GM10248 (cell line): Measurements from ENCODE around the gene MAGEH1.
"Not testable (repeated sequence)": the region's sequence is repeated elsewhere in the genome, so short reads cannot be mapped to it uniquely, and the experiment has no call there.

ENCODE experiments used
- CTCF ChIA-PET: fragments of 300-600 bp; sonication (Branson Sonifier 250); formaldehyde crosslinking; extraction: SDS; loops from one replicate; lab custom pipeline; 2021; ENCODE audit warnings: antibody characterized with exemption; lab: Yijun Ruan, JAX
- POLR2A ChIA-PET: fragments of 350-650 bp; sonication (Branson Sonifier 250); formaldehyde crosslinking; extraction: SDS; loops from one replicate; lab custom pipeline; 2020; ENCODE audit warnings: antibody characterized with exemption; lab: Yijun Ruan, JAX
- DNase-seq: peaks from one replicate; pipeline ENCODE4 v3.0.0; 2012; ENCODE audit errors: extremely low spot score
- TF ChIP-seq, protein P1 (sequence below): IDR thresholded peaks from 2 replicates; pipeline ENCODE4 v1.5.1; 2012; ENCODE audit warnings: mild to moderate bottlenecking, low read depth; ENCODE audit errors: extremely low read depth, missing control alignments, control extremely low read depth

The MAGEH1 gene

DNA sequence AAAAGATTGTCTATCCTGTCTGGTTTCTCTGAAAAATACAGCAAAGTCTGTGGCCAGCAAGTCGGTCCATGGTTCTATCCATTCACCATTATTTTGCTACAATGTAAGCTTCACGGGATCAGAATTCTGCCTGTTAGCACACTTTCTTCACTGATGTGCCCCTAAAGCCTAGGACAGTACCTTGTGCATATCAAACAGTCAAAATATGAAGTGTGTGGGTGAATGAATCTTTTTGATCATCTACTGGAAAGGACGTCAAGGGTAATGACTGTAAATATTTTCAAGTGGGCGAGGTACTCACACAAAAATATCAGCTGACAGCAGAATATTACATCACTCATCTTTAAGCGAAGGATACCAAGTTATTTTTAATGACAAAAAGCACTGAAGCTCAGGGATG is 13.2 kb downstream of the MAGEH1 start:
- POLR2A ChIA-PET, CTCF ChIA-PET, DNase-seq: not testable (repeated sequence)

DNA sequence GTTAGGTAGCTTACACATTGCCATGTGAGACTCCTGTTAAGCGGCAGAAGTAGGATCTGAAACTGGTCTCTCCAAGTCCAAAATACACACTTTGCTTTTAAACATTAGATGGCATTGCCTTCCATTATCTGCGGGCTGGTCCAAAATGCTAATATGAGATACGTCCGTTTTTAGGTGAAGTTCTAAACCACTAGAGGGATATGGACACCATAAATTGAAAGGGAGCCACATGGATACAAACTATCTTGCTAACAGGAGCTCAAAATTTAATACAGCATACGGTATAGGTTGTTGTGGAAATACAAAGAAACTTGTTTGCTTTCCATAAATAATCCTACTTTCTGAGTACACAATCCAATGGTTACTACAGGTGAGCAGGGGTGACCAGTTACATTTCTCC is 13.9 kb downstream of the MAGEH1 start:
- CTCF ChIA-PET, POLR2A ChIA-PET, DNase-seq: not testable (repeated sequence)

DNA sequence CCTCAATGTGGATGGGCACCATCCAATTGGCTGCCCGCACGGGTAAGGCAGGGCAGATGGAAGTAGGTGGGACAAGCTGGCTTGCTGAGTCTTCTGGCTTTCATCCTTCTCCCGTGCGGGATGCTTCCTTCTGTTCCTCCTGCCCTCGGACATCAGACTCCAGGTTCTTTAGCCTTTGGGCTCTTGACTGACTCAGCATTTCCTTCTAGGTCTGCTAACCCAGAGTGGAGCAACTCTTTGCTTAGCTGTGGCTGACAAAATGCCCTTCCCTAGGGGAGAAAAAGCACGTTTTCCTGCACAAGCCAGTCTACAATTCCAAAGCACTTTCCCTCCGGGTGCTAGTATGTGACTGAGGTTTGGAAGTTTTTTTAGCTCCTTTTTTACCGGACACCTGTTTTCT is 28.0 kb downstream of the MAGEH1 start:
- POLR2A ChIA-PET, DNase-seq, CTCF ChIA-PET: not testable (repeated sequence)

DNA sequence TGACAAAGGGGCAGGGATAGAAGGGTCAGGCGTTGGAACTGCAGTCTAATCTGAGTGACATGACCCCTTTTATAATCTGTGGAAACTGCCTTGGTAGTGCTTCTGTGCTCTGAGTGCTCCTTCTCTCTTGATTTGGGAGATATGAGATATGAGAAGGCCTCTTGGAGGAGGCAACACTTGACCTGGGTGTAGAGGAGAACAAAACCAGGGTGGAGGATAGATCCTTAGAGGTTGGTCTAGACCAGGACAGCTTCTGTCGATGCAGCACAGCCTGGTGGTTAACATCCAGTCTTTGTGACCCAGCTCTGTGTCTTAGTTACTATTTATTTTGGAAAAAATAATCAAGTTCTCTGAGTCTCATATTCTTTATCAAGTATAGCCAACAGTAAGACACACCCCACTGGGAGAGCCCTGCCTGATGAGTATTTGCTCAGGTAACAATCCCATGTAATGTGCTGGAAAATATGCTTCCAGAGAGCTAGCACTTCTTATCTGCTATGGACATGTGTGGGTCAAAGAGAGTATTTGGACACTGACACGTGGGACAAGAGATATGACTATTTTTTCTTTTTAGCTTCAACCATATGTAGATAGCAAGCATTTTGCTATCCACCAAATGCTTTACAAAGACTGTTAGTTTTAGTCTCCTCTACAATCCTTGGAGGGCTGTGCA is 28.6 kb downstream of the MAGEH1 start:
- TF ChIP-seq, protein P1, sequence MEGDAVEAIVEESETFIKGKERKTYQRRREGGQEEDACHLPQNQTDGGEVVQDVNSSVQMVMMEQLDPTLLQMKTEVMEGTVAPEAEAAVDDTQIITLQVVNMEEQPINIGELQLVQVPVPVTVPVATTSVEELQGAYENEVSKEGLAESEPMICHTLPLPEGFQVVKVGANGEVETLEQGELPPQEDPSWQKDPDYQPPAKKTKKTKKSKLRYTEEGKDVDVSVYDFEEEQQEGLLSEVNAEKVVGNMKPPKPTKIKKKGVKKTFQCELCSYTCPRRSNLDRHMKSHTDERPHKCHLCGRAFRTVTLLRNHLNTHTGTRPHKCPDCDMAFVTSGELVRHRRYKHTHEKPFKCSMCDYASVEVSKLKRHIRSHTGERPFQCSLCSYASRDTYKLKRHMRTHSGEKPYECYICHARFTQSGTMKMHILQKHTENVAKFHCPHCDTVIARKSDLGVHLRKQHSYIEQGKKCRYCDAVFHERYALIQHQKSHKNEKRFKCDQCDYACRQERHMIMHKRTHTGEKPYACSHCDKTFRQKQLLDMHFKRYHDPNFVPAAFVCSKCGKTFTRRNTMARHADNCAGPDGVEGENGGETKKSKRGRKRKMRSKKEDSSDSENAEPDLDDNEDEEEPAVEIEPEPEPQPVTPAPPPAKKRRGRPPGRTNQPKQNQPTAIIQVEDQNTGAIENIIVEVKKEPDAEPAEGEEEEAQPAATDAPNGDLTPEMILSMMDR: no peak
- DNase-seq: no peak
- ChIA-PET CTCF (no interaction called here), POLR2A (no interaction called here)

DNA sequence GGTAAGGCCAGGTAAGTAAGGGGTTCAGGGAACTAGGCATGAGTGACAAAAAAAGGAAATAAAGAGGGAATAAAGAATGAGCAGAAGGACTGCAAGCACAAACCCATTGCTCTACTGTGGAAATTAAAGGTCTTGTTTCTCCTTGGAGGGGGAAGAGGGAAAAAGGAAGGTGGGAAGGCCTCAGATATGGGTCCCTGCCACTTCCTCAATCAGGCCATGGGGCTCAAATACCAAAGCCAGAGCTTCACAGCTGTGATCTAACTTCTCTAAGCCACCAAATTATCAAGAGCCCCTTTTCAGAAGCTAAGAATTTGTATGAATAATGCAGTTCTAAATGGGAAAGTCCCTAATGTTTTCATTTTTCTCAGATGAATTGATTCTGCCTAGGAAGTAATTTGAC is 33.0 kb downstream of the MAGEH1 start:
- DNase-seq: no peak
- CTCF ChIA-PET: no interaction called here
- POLR2A ChIA-PET: no interaction called here
- TF ChIP-seq, protein P1: no peak

DNA sequence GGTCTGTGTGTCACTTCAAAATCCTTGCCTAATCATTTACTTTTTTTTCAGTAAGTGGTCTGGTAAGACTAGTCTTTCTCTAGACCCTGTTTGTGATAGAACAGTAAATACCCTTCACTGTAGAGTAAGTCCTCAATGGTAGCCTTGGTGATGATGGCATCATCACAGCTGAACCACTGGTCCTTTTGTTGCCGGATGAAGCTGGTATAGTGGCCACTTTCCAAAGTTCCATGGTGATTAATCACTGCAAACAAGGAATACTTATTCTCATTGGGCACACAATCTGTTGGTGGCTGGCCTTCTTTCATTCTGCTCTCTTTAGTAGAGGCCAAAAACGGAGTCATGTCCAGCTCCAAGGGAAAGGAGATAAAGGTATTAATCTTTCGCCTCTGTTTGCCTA is 34.8 kb downstream of the MAGEH1 start:
- TF ChIP-seq, protein P1: no peak
- CTCF ChIA-PET: no interaction called here
- no peak for DNase-seq
- POLR2A ChIA-PET: no interaction called here

DNA sequence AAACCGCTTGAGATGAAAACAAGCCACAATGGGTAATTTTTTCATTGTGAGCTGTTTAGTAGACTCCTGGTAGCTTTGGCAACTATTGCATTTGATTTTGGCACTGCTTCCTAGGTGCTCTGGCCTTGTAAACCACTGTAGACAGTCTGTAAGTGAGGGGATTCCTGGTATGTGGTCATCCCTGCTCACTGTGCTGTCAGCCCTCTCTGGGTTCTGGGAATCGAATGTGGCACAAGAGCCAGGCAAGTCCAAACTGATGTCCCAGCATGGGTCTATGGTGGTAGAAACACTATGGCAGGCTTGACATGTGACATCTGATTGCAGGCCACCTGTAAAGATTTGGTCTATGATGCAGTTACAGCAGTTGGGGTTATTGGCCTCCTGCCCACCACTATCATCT is 35.2 kb downstream of the MAGEH1 start:
- TF ChIP-seq, protein P1: no peak
- DNase-seq: no peak
- ChIA-PET CTCF (no interaction called here), POLR2A (no interaction called here)

DNA sequence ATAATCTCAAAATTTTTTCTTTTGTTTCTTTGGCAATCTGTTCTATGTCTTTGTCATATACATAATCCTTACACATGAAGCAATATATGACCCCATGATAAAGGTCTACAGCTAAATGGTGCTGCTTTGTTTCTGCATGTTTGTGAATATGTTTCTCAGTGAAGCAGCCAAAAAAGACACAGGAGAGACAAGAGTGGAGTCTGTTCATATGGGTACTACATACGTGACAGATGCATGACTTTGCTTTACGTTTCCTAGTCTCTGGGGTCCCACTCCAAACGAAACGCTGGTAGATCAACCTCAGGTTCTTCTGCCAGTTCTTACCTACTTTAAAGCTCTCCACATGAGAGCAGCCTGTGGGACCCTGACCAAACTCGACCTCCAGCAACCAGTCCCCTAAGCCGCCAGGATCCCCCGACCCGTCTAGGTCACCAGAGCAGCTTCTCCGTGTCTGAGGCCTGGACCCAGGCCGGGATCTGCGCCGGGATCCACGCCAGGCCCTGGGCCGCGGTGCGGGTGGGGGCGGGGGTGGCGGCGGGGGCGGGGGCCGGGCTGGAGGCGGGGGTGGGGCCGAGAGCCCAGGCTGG is 36.2 kb downstream of the MAGEH1 start:
- ChIA-PET CTCF (no interaction called here), POLR2A (no interaction called here)
- TF ChIP-seq, protein P1: no peak
- no peak for DNase-seq
